Tibial artery (tissue), 4 donors: ENCODE data around the gene CHTOP.

Experiments
- DNase-seq, 2 donors: peaks; one replicate each; pipeline ENCODE4 v3.0.0-alpha.2; 2019
- H3K27ac ChIP-seq, 2 donors: fragments of 200-600 bp; sonication (generic) in 1 of 2; 1 replicate in 1 of 2; 2 replicates in 1 of 2; pipeline ENCODE4 v1.5.1; 2018 to 2019; ENCODE audit warnings: mild to moderate bottlenecking in 1 of 2
- H3K27me3 ChIP-seq, 2 donors: fragments of 200-600 bp; sonication (generic) in 1 of 2; one replicate each; pipeline versions ENCODE4 v1.5.1 to v1.6.0; 2016 to 2019
- H3K36me3 ChIP-seq, 3 donors: fragments of 200-600 bp; sonication (generic) in 2 of 3; one replicate each; pipeline ENCODE4 v1.5.1; 2016 to 2019; ENCODE audit warnings: mild to moderate bottlenecking in 2 of 3
- H3K4me1 ChIP-seq, 4 donors: fragments of 200-600 bp; sonication (generic) in 2 of 4; 1 replicate in 3 of 4; 2 replicates in 1 of 4; pipeline ENCODE4 v1.5.1; 2016 to 2019
- H3K4me3 ChIP-seq, 2 donors: fragments of 200-600 bp; sonication (generic) in 1 of 2; 1 replicate in 1 of 2; 2 replicates in 1 of 2; pipeline ENCODE4 v1.5.1; 2018 to 2019; ENCODE audit warnings: mild to moderate bottlenecking in 2 of 2
- H3K9me3 ChIP-seq, 3 donors: fragments of 200-600 bp; sonication (generic) in 1 of 3; one replicate each; pipeline ENCODE4 v1.5.1; 2016 to 2019
- CTCF ChIP-seq, 2 experiments: fragments of 200-600 bp in 1 of 2; fragments of 450-650 bp in 1 of 2; IDR thresholded peaks; one replicate each; pipeline ENCODE4 v1.5.1; 2017 to 2019; ENCODE audit warnings: antibody characterized with exemption in 2 of 2, mild to moderate bottlenecking in 1 of 2, moderate library complexity in 1 of 2
- intact Hi-C: fragments of 100-400 bp; cut with DNase I; formaldehyde crosslinking; loops from one replicate; pipeline ENCODE4 v1.15.0; 2023; ENCODE audit warnings: low total_unique reads

CHTOP gene

GRCh38 chr1:153592748-153593147 lies 41.1 kb upstream of the CHTOP start:
- intact Hi-C loops, result no loop called here
- Histone ChIP-seq H3K27me3 (no peaks in the 10 kb centered on the region), H3K4me3 (no peak overlapping the region), H3K27ac (no peak overlapping the region), H3K36me3 (no peaks in the 10 kb centered on the region), H3K4me1 (no peaks in the 10 kb centered on the region), H3K9me3 (no peaks in the 10 kb centered on the region)
- no peak for DNase-seq
- TF ChIP-seq CTCF (IDR thresholded peaks at IDR 0.05), result no peak

GRCh38 chr1:153597206-153597605 lies 36.7 kb upstream of the CHTOP start:
- intact Hi-C loops, result no loop called here
- no peaks in the 10 kb centered on the region for H3K36me3 ChIP-seq
- no peak overlapping the region for H3K27ac ChIP-seq
- H3K4me3 ChIP-seq, result no peak overlapping the region
- no peaks in the 10 kb centered on the region for H3K9me3 ChIP-seq
- no peaks in the 10 kb centered on the region for H3K27me3 ChIP-seq
- TF ChIP-seq CTCF (IDR thresholded peaks at IDR 0.05), result no peak
- no peak for DNase-seq
- no peaks in the 10 kb centered on the region for H3K4me1 ChIP-seq

GRCh38 chr1:153598309-153599172 lies 35.3 kb upstream of the CHTOP start:
- no peak overlapping the region for H3K27ac ChIP-seq
- H3K4me1 ChIP-seq, result no peaks in the 10 kb centered on the region
- no peaks in the 10 kb centered on the region for H3K27me3 ChIP-seq
- no peak for DNase-seq
- no peak overlapping the region for H3K4me3 ChIP-seq
- intact Hi-C loops, result no loop called here
- H3K9me3 ChIP-seq, result no peaks in the 10 kb centered on the region
- no peak for TF ChIP-seq CTCF (IDR thresholded peaks at IDR 0.05)
- no peaks in the 10 kb centered on the region for H3K36me3 ChIP-seq

- DNase-seq, result no peak
- H3K27me3 ChIP-seq, result no peaks in the 10 kb centered on the region
- no peak overlapping the region for H3K27ac ChIP-seq
- H3K36me3 ChIP-seq, result no peaks in the 10 kb centered on the region
- no peaks in the 10 kb centered on the region for H3K4me1 ChIP-seq
- intact Hi-C loops, result no loop called here
- no peaks in the 10 kb centered on the region for H3K9me3 ChIP-seq
- TF ChIP-seq CTCF (IDR thresholded peaks at IDR 0.05), result no peak
- H3K4me3 ChIP-seq, result no peak overlapping the region
Measured at GRCh38 chr1:153599847-153600246, 34.0 kb upstream of the CHTOP start.

GRCh38 chr1:153602749-153603148 lies 31.1 kb upstream of the CHTOP start:
- DNase-seq, result no peak
- intact Hi-C loops, result no loop called here
- H3K27ac ChIP-seq, result no peak overlapping the region
- H3K27me3 ChIP-seq, result no peaks in the 10 kb centered on the region
- H3K9me3 ChIP-seq, result no peaks in the 10 kb centered on the region
- H3K4me3 ChIP-seq, result no peak overlapping the region
- peaks cover 0 to 10% (median 2%) of the 10 kb centered on the region in 4 donors for H3K4me1 ChIP-seq
- peaks cover 13 to 29% (median 17%) of the 10 kb centered on the region in 3 donors for H3K36me3 ChIP-seq
- TF ChIP-seq CTCF (IDR thresholded peaks at IDR 0.05), result no peak
